Stimulated activated CD8-positive, alpha-beta memory T cell treated with anti-CD3 and anti-CD28 coated beads, Interleukin-7, amount 100 ng/mL, for 24 hours (primary cell): ENCODE results near the gene MAD1L1.

Source experiments
- DNase-seq: peaks from one replicate; pipeline ENCODE4 v3.0.0-alpha.2; 2020; ENCODE audit warnings: low read depth

MAD1L1 gene

GRCh38 chr7:2242541-2243429 is 10.0 kb upstream of the MAD1L1 start:
- DNase-seq: no peak

- peak; percentile 56 for DNase-seq
These were observed 9.1 kb upstream of the MAD1L1 start, which contains the start of the genes MRM2 and NUDT1 for GRCh38 chr7:2241580-2242540. MRM2 (minus strand) TSS chr7:2242205; CDS start chr7:2242169, 36 bp downstream. NUDT1 (plus strand) TSS chr7:2242226; CDS start chr7:2244575, 2,349 bp downstream.

GRCh38 chr7:2239242-2239641 is 6.5 kb upstream of the MAD1L1 start:
- no peak for DNase-seq

GRCh38 chr7:2237109-2237602 is 4.4 kb upstream of the MAD1L1 start:
- DNase-seq: no peak

- DNase-seq: no peak
These were observed 1.2 kb upstream of the MAD1L1 start for GRCh38 chr7:2233926-2234325.

GRCh38 chr7:2231992-2232765 is 566 bp downstream of the MAD1L1 start:
- DNase-seq: no peak

- no peak for DNase-seq
These were observed 1.9 kb downstream of the MAD1L1 start for GRCh38 chr7:2230882-2231281.

- DNase-seq: no peak
These were observed 2.5 kb downstream of the MAD1L1 start for GRCh38 chr7:2230226-2230625.

- no peak for DNase-seq
These were observed 3.3 kb downstream of the MAD1L1 start for GRCh38 chr7:2229467-2229866.

GRCh38 chr7:2228921-2229320 is 3.8 kb downstream of the MAD1L1 start:
- no peak for DNase-seq

- no peak for DNase-seq
These were observed 5.0 kb downstream of the MAD1L1 start for GRCh38 chr7:2227699-2228098.

GRCh38 chr7:2225830-2226229 is 6.9 kb downstream of the MAD1L1 start:
- no peak for DNase-seq

GRCh38 chr7:2225336-2225735 is 7.4 kb downstream of the MAD1L1 start:
- DNase-seq: no peak

- DNase-seq: no peak
These were observed 7.8 kb downstream of the MAD1L1 start for GRCh38 chr7:2224934-2225333.

- DNase-seq: no peak
These were observed 8.2 kb downstream of the MAD1L1 start for GRCh38 chr7:2224491-2224928.

- DNase-seq: no peak
These were observed 9.4 kb downstream of the MAD1L1 start for GRCh38 chr7:2223321-2223720.

GRCh38 chr7:2222516-2222915 is 10.2 kb downstream of the MAD1L1 start:
- DNase-seq: no peak

GRCh38 chr7:2220954-2221353 is 11.8 kb downstream of the MAD1L1 start:
- DNase-seq: no peak

GRCh38 chr7:2220506-2220905 is 12.2 kb downstream of the MAD1L1 start:
- no peak for DNase-seq

- no peak for DNase-seq
These were observed 12.7 kb downstream of the MAD1L1 start for GRCh38 chr7:2220030-2220429.

- DNase-seq: no peak
These were observed 13.1 kb downstream of the MAD1L1 start for GRCh38 chr7:2219606-2220005.

- no peak for DNase-seq
These were observed 13.6 kb downstream of the MAD1L1 start for GRCh38 chr7:2219136-2219535.
